ENCODE results near the gene BTRC.

Gene BTRC

GRCh38 chr10:101494650-101495049 lies 140.7 kb downstream of the BTRC start:
- Histone ChIP-seq H3K27me3 (ENCODE audit: control insufficient read depth, insufficient read depth, low read length) (no peaks in the 10 kb centered on the region), H3K4me1 (ENCODE audit: control insufficient read depth, insufficient read depth, low read length) (no peaks in the 10 kb centered on the region), H3K36me3 (ENCODE audit: control insufficient read depth, insufficient read depth, low read length) (no peaks in the 10 kb centered on the region), H3K4me3 (ENCODE audit: low read length) (no peak overlapping the region), H3K9me3 (ENCODE audit: control insufficient read depth, low read length) (no peaks in the 10 kb centered on the region), H3K9ac (ENCODE audit: low read length) (no peak overlapping the region)

DNA sequence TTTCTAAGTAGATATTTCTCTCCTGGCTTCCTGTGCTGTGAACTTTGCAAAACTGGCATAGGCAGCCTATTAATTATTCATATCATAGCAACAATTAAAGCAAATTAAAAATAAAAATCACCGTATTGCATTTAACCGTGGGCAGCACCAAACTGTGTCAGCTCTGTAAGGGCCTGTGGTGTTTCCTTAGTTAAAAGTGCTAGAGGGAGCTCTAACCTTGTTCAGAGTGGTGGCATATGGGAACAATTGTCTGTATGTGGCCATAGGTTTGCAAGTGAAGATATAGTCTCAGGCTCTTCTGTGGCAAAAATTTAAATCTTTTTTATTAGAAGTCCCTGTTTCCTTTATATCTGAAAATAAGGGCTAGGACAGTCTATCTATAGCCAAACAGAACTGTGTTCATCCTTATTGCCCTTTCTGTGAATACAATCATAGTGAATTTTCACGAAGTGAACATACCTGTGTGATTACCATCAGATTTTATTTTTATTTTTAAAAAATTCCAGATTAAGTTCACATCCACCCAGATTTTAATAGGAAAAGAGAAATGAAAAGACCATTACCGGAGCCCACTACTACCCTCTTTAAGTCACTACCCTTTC lies 141.5 kb downstream of the BTRC start:
- Histone ChIP-seq H3K4me3 (ENCODE audit: low read length) (no peak overlapping the region), H3K4me1 (ENCODE audit: control insufficient read depth, insufficient read depth, low read length) (no peaks in the 10 kb centered on the region), H3K27me3 (ENCODE audit: control insufficient read depth, insufficient read depth, low read length) (no peaks in the 10 kb centered on the region), H3K9me3 (ENCODE audit: control insufficient read depth, low read length) (no peaks in the 10 kb centered on the region), H3K9ac (ENCODE audit: low read length) (no peak overlapping the region), H3K36me3 (ENCODE audit: control insufficient read depth, insufficient read depth, low read length) (no peaks in the 10 kb centered on the region)

DNA sequence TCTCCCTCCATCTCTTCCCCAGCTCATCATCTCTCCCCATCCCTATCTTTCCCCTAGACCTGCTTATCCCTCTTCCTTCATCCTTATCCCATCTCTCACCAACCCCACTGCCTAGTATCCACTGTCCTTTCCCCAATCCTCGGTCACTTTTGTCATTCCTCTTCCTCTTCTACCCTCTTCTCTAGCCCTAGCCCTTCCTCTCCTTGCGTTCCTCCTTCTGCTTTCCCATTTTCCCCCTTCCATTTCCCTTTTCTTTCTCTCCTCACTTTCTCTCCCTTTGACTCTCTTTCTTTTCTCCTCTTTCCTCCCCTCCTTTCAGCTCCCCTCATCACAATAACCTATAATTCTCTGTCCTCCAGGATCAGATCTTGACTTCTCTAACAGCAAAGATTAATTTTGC lies 150.5 kb downstream of the BTRC start:
- H3K36me3 ChIP-seq (ENCODE audit: control insufficient read depth, insufficient read depth, low read length) = no peaks in the 10 kb centered on the region
- H3K9me3 ChIP-seq (ENCODE audit: control insufficient read depth, low read length) = no peaks in the 10 kb centered on the region
- no peak overlapping the region for H3K4me3 ChIP-seq (ENCODE audit: low read length)
- no peaks in the 10 kb centered on the region for H3K4me1 ChIP-seq (ENCODE audit: control insufficient read depth, insufficient read depth, low read length)
- no peak overlapping the region for H3K9ac ChIP-seq (ENCODE audit: low read length)
- H3K27me3 ChIP-seq (ENCODE audit: control insufficient read depth, insufficient read depth, low read length) = no peaks in the 10 kb centered on the region

DNA sequence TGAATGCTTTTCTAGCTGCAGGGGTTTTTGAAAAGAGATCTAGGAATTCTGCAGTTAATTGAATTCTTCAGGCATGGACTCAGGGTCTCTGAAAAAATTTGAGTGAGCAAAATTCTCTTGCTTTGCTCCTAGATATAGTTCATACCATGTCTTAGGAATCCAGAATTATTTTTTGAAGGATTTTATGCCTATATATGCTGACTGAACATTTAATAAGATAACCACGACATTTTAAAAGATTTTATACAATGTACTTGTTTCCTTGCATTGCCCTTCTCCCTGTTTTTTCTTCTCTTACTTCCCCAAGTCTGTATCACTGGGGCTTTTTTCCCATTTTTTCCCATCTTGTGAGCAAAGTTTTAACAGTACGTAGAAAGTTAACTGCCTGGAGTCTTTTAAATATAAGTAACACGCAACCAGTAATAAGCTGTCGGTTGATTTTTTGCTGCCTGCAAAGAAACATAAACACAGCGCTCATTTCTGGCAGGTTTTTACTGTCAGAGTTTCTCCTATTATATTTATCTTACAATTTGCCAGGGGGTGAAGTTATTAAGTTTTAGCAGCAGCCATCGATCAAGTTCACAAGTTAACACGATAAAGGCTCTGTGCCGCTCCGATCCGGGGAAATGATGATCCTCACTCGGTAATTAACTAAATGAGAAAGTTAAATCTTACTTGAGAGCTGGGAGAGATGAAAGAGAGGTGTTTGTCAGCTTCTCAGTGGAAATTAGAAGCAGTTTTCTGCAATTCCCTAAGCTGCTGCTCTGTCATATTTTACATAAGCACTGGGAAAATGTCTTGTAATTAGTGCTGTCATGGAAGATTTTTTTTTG lies 153.1 kb downstream of the BTRC start:
- H3K36me3 ChIP-seq (ENCODE audit: control insufficient read depth, insufficient read depth, low read length) = no peaks in the 10 kb centered on the region
- no peak overlapping the region for H3K9ac ChIP-seq (ENCODE audit: low read length)
- H3K27me3 ChIP-seq (ENCODE audit: control insufficient read depth, insufficient read depth, low read length) = no peaks in the 10 kb centered on the region
- no peaks in the 10 kb centered on the region for H3K9me3 ChIP-seq (ENCODE audit: control insufficient read depth, low read length)
- no peaks in the 10 kb centered on the region for H3K4me1 ChIP-seq (ENCODE audit: control insufficient read depth, insufficient read depth, low read length)
- H3K4me3 ChIP-seq (ENCODE audit: low read length) = no peak overlapping the region

- H3K9ac ChIP-seq (ENCODE audit: low read length) = no peak overlapping the region
- no peaks in the 10 kb centered on the region for H3K27me3 ChIP-seq (ENCODE audit: control insufficient read depth, insufficient read depth, low read length)
- no peaks in the 10 kb centered on the region for H3K36me3 ChIP-seq (ENCODE audit: control insufficient read depth, insufficient read depth, low read length)
- no peak overlapping the region for H3K4me3 ChIP-seq (ENCODE audit: low read length)
- no peaks in the 10 kb centered on the region for H3K9me3 ChIP-seq (ENCODE audit: control insufficient read depth, low read length)
- H3K4me1 ChIP-seq (ENCODE audit: control insufficient read depth, insufficient read depth, low read length) = no peaks in the 10 kb centered on the region
Measured at GRCh38 chr10:101507828-101508227, 153.9 kb downstream of the BTRC start.

DNA sequence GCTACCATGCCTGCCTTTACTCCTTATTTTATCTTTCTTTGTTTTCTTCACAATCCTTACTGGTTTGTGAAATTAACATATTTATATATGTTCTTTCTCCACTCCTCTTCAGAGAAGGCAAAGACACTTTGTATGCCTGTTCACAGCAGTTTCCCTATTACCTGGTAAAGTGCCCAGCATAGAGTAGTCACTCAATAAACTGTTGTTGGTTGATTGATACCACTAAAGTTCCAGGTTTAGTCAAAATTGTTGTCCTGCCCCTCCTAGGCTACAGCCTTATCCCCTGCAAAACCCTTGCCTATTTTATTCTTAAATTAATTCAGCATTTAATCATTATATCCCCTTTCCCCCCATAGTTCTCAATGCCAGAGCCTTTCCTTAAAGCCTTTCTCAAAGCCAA lies 158.0 kb downstream of the BTRC start:
- no peak overlapping the region for H3K9ac ChIP-seq (ENCODE audit: low read length)
- H3K4me1 ChIP-seq (ENCODE audit: control insufficient read depth, insufficient read depth, low read length) = no peaks in the 10 kb centered on the region
- no peaks in the 10 kb centered on the region for H3K27me3 ChIP-seq (ENCODE audit: control insufficient read depth, insufficient read depth, low read length)
- H3K36me3 ChIP-seq (ENCODE audit: control insufficient read depth, insufficient read depth, low read length) = no peaks in the 10 kb centered on the region
- no peaks in the 10 kb centered on the region for H3K9me3 ChIP-seq (ENCODE audit: control insufficient read depth, low read length)
- no peak overlapping the region for H3K4me3 ChIP-seq (ENCODE audit: low read length)

DNA sequence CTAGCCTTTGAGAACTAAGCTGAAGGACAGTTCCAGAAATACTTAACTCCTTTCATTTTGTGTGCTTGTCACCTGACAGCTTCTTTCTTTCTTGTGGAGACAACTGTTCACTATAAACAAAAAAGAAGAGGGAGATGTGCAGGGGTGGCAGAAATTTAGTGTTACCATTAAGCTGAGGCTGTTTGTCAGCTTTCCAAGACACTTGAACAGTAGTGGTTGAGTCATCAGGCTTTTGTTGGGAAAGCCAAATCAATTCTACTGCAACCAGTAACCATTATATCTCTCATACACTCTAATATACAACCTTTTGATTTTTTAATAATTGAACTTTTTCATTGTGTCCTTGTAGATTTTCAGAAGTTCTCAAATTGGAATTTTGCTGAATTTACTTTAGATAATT lies 158.8 kb downstream of the BTRC start:
- H3K36me3 ChIP-seq (ENCODE audit: control insufficient read depth, insufficient read depth, low read length) = no peaks in the 10 kb centered on the region
- H3K4me1 ChIP-seq (ENCODE audit: control insufficient read depth, insufficient read depth, low read length) = no peaks in the 10 kb centered on the region
- H3K4me3 ChIP-seq (ENCODE audit: low read length) = no peak overlapping the region
- H3K27me3 ChIP-seq (ENCODE audit: control insufficient read depth, insufficient read depth, low read length) = no peaks in the 10 kb centered on the region
- no peaks in the 10 kb centered on the region for H3K9me3 ChIP-seq (ENCODE audit: control insufficient read depth, low read length)
- H3K9ac ChIP-seq (ENCODE audit: low read length) = no peak overlapping the region

- Histone ChIP-seq H3K9ac (ENCODE audit: low read length) (no peak overlapping the region), H3K4me1 (ENCODE audit: control insufficient read depth, insufficient read depth, low read length) (no peaks in the 10 kb centered on the region), H3K27me3 (ENCODE audit: control insufficient read depth, insufficient read depth, low read length) (no peaks in the 10 kb centered on the region), H3K9me3 (ENCODE audit: control insufficient read depth, low read length) (no peaks in the 10 kb centered on the region), H3K36me3 (ENCODE audit: control insufficient read depth, insufficient read depth, low read length) (no peaks in the 10 kb centered on the region), H3K4me3 (ENCODE audit: low read length) (no peak overlapping the region)
Measured at GRCh38 chr10:101513733-101514132, 159.8 kb downstream of the BTRC start.

GRCh38 chr10:101525848-101526247 lies 171.9 kb downstream of the BTRC start:
- no peaks in the 10 kb centered on the region for H3K9me3 ChIP-seq (ENCODE audit: control insufficient read depth, low read length)
- H3K36me3 ChIP-seq (ENCODE audit: control insufficient read depth, insufficient read depth, low read length) = no peaks in the 10 kb centered on the region
- H3K27me3 ChIP-seq (ENCODE audit: control insufficient read depth, insufficient read depth, low read length) = no peaks in the 10 kb centered on the region
- H3K9ac ChIP-seq (ENCODE audit: low read length) = no peak overlapping the region
- peaks cover 7% of the 10 kb centered on the region for H3K4me1 ChIP-seq (ENCODE audit: control insufficient read depth, insufficient read depth, low read length)
- H3K4me3 ChIP-seq (ENCODE audit: low read length) = no peak overlapping the region

DNA sequence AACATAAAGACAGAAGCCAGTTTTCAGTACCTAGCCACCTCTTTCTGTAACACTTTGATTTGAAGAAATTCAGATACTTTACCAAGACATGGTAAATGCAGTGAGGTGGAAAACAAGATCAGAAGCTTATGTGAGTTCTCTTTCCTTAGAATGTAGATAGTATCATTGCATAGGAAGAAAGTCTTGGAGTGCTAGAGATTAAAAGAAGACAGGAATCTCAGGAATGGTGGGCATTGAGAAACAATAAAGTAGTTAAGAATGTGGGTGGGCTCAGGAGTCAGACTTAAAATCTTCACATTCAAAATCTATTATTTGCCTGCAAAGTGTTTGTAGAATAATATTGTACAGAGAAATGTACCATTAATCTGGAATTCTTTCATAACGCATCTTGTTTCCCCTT lies 175.2 kb downstream of the BTRC start:
- no peaks in the 10 kb centered on the region for H3K27me3 ChIP-seq (ENCODE audit: control insufficient read depth, insufficient read depth, low read length)
- H3K9me3 ChIP-seq (ENCODE audit: control insufficient read depth, low read length) = no peaks in the 10 kb centered on the region
- peaks cover 7% of the 10 kb centered on the region for H3K4me1 ChIP-seq (ENCODE audit: control insufficient read depth, insufficient read depth, low read length)
- H3K36me3 ChIP-seq (ENCODE audit: control insufficient read depth, insufficient read depth, low read length) = no peaks in the 10 kb centered on the region
- H3K9ac ChIP-seq (ENCODE audit: low read length) = no peak overlapping the region
- H3K4me3 ChIP-seq (ENCODE audit: low read length) = no peak overlapping the region

GRCh38 chr10:101529725-101530553 lies 176.0 kb downstream of the BTRC start:
- Histone ChIP-seq H3K27me3 (ENCODE audit: control insufficient read depth, insufficient read depth, low read length) (no peaks in the 10 kb centered on the region), H3K36me3 (ENCODE audit: control insufficient read depth, insufficient read depth, low read length) (no peaks in the 10 kb centered on the region), H3K9me3 (ENCODE audit: control insufficient read depth, low read length) (no peaks in the 10 kb centered on the region), H3K4me1 (ENCODE audit: control insufficient read depth, insufficient read depth, low read length) (peaks cover 7% of the 10 kb centered on the region), H3K9ac (ENCODE audit: low read length) (no peak overlapping the region), H3K4me3 (ENCODE audit: low read length) (no peak overlapping the region)

DNA sequence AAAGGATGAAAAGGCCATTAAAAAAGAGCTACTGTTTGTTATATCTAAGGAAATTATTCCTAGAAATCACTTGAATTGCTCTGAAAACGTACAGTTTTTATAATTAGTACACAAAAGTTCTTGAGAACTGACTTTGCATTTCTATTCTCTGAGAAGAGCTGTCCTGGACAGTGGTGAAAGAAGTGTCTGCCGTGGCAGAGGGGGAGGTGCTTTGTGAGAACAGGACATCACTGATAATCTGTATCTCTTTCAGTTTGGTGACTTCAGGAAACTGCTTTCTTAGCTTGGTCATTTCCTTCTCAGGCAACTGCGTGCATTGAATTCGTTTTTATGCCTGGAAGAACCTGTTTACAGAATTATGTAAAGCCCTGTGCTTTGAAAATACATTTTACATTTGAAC lies 182.0 kb downstream of the BTRC start:
- no peaks in the 10 kb centered on the region for H3K36me3 ChIP-seq (ENCODE audit: control insufficient read depth, insufficient read depth, low read length)
- H3K27me3 ChIP-seq (ENCODE audit: control insufficient read depth, insufficient read depth, low read length) = no peaks in the 10 kb centered on the region
- no peaks in the 10 kb centered on the region for H3K9me3 ChIP-seq (ENCODE audit: control insufficient read depth, low read length)

More for the DNA sequence above, 182.0 kb downstream of the BTRC start:
- H3K4me1 ChIP-seq (ENCODE audit: control insufficient read depth, insufficient read depth, low read length) = no peaks in the 10 kb centered on the region
- no peak overlapping the region for H3K4me3 ChIP-seq (ENCODE audit: low read length)
- no peak overlapping the region for H3K9ac ChIP-seq (ENCODE audit: low read length)

Measured in mucosa of stomach (tissue), 1 donor.